ENCODE measurements around the gene UVSSA. TPM values are rescaled to one million over a fixed set of nuclear protein-coding genes. Genes with fewer than 3 reads are reported as not detected.

UVSSA gene
- polyA plus RNA-seq, 6 donors from 2014 or later: 2.0 to 5.6 (median 3.0) TPM

GRCh38 chr4:1402021-1402515 lies 55.1 kb downstream of the UVSSA start:
- H3K36me3 Mint-ChIP-seq: no peaks in the 10 kb centered on the region
- DNase-seq (no peak), ATAC-seq (ENCODE audit: low read depth in 2 of 2) (no peak)
- H3K9me3 Mint-ChIP-seq: peaks cover 0 to 6% (median 0%) of the 10 kb centered on the region in 7 donors
- H3K27ac Mint-ChIP-seq: peak overlapping the region in 1 of 6 donors; percentile 19
- H3K4me1 Mint-ChIP-seq: peaks cover 4 to 6% (median 5%) of the 10 kb centered on the region in 3 donors
- H3K4me3 Mint-ChIP-seq: peak overlapping the region in 2 of 8 donors; percentile 5 to 47
- peaks cover 5 to 51% (median 18%) of the 10 kb centered on the region in 3 donors for H3K27me3 Mint-ChIP-seq

GRCh38 chr4:1402516-1403091 lies 55.6 kb downstream of the UVSSA start:
- DNase-seq (no peak), ATAC-seq (ENCODE audit: low read depth in 2 of 2) (peak in 1 of 2 donors; percentile 16)
- peaks cover 0 to 6% (median 0%) of the 10 kb centered on the region in 7 donors for H3K9me3 Mint-ChIP-seq
- peak overlapping the region in 2 of 6 donors; percentile 47 to 78 for H3K27ac Mint-ChIP-seq
- peaks cover 5 to 56% (median 23%) of the 10 kb centered on the region in 3 donors for H3K27me3 Mint-ChIP-seq
- H3K36me3 Mint-ChIP-seq: no peaks in the 10 kb centered on the region
- H3K4me1 Mint-ChIP-seq: peaks cover 4 to 11% (median 8%) of the 10 kb centered on the region in 3 donors
- H3K4me3 Mint-ChIP-seq: peak overlapping the region in 3 of 8 donors; percentile 24 to 47 (median 35)

GRCh38 chr4:1403177-1403583 lies 56.2 kb downstream of the UVSSA start:
- H3K4me3 Mint-ChIP-seq: no peak overlapping the region
- no peak for DNase-seq
- H3K9me3 Mint-ChIP-seq: peaks cover 0 to 7% (median 0%) of the 10 kb centered on the region in 7 donors
- H3K27ac Mint-ChIP-seq: no peak overlapping the region
- H3K36me3 Mint-ChIP-seq: peaks cover 0 to 3% of the 10 kb centered on the region in 2 donors
- peaks cover 5 to 14% (median 11%) of the 10 kb centered on the region in 3 donors for H3K4me1 Mint-ChIP-seq
- ATAC-seq (ENCODE audit: low read depth in 2 of 2): no peak
- peaks cover 6 to 62% (median 29%) of the 10 kb centered on the region in 3 donors for H3K27me3 Mint-ChIP-seq

- H3K27me3 Mint-ChIP-seq: peaks cover 13 to 64% (median 36%) of the 10 kb centered on the region in 3 donors
- H3K4me1 Mint-ChIP-seq: peaks cover 11 to 20% (median 12%) of the 10 kb centered on the region in 3 donors
- no peak for ATAC-seq (ENCODE audit: low read depth in 2 of 2)
- no peak for DNase-seq
- H3K9me3 Mint-ChIP-seq: peaks cover 0 to 6% (median 3%) of the 10 kb centered on the region in 7 donors
- peaks cover 0 to 10% of the 10 kb centered on the region in 2 donors for H3K36me3 Mint-ChIP-seq
- peak overlapping the region in 7 of 8 donors; percentile 25 to 63 (median 49) for H3K4me3 Mint-ChIP-seq
- H3K27ac Mint-ChIP-seq: peak overlapping the region in 1 of 6 donors; percentile 30
Observed at GRCh38 chr4:1403591-1404572, 56.9 kb downstream of the UVSSA start.

GRCh38 chr4:1404573-1405253 lies 57.7 kb downstream of the UVSSA start:
- DNase-seq (no peak), ATAC-seq (ENCODE audit: low read depth in 2 of 2) (no peak)
- Mint-ChIP-seq H3K4me1 (peaks cover 11 to 20% (median 12%) of the 10 kb centered on the region in 3 donors), H3K9me3 (peaks cover 0 to 6% (median 3%) of the 10 kb centered on the region in 7 donors), H3K4me3 (peak overlapping the region in 4 of 8 donors; percentile 6 to 45 (median 18)), H3K36me3 (peaks cover 0 to 10% of the 10 kb centered on the region in 2 donors), H3K27ac (peak overlapping the region in 4 of 6 donors; percentile 7 to 83 (median 58)), H3K27me3 (peaks cover 18 to 68% (median 44%) of the 10 kb centered on the region in 3 donors)

GRCh38 chr4:1405254-1405635 lies 58.2 kb downstream of the UVSSA start:
- Mint-ChIP-seq H3K36me3 (peaks cover 0 to 10% of the 10 kb centered on the region in 2 donors), H3K27me3 (peaks cover 20 to 67% (median 46%) of the 10 kb centered on the region in 3 donors), H3K9me3 (peaks cover 0 to 6% (median 3%) of the 10 kb centered on the region in 7 donors), H3K27ac (peak overlapping the region in 4 of 6 donors; percentile 39 to 83 (median 80)), H3K4me1 (peaks cover 11 to 20% (median 12%) of the 10 kb centered on the region in 3 donors), H3K4me3 (peak overlapping the region in 7 of 8 donors; percentile 39 to 76 (median 45))
- ATAC-seq (ENCODE audit: low read depth in 2 of 2): no peak
- DNase-seq: no peak

- DNase-seq (no peak), ATAC-seq (ENCODE audit: low read depth in 2 of 2) (no peak)
- Mint-ChIP-seq H3K9me3 (peaks cover 0 to 6% (median 3%) of the 10 kb centered on the region in 7 donors), H3K27me3 (peaks cover 22 to 67% (median 46%) of the 10 kb centered on the region in 3 donors), H3K36me3 (peaks cover 0 to 10% of the 10 kb centered on the region in 2 donors), H3K4me1 (peaks cover 11 to 20% (median 12%) of the 10 kb centered on the region in 3 donors), H3K4me3 (peak overlapping the region in 2 of 8 donors; percentile 45 to 76), H3K27ac (peak overlapping the region in 2 of 6 donors; percentile 77 to 83)
Observed at GRCh38 chr4:1405636-1406393, 58.8 kb downstream of the UVSSA start.

- Mint-ChIP-seq H3K27ac (peak within 1 kb of the TSS in 4 of 6 donors; percentile 11 to 88 (median 80)), H3K36me3 (peaks cover 0 to 10% of the 10 kb centered on the region in 2 donors), H3K9me3 (peaks cover 0 to 6% (median 3%) of the 10 kb centered on the region in 7 donors), H3K4me1 (peaks cover 11 to 20% (median 12%) of the 10 kb centered on the region in 3 donors), H3K27me3 (peaks cover 28 to 72% (median 51%) of the 10 kb centered on the region in 3 donors), H3K4me3 (peak within 1 kb of the TSS; percentile 22 to 76 (median 62))
- no peak for ATAC-seq (ENCODE audit: low read depth in 2 of 2)
- no peak for DNase-seq
Observed at GRCh38 chr4:1406394-1406980, 59.5 kb downstream of the UVSSA start, which contains the start of gene NKX1-1. Gene NKX1-1 (minus strand): TSS chr4:1406442. CDS start chr4:1406442, 0 bp downstream.

GRCh38 chr4:1406981-1407656 lies 60.1 kb downstream of the UVSSA start:
- Mint-ChIP-seq H3K9me3 (peaks cover 0 to 6% (median 3%) of the 10 kb centered on the region in 7 donors), H3K36me3 (peaks cover 0 to 10% of the 10 kb centered on the region in 2 donors), H3K4me3 (peak overlapping the region in 7 of 8 donors; percentile 22 to 69 (median 57)), H3K4me1 (peaks cover 11 to 20% (median 12%) of the 10 kb centered on the region in 3 donors), H3K27me3 (peaks cover 33 to 72% (median 57%) of the 10 kb centered on the region in 3 donors), H3K27ac (peak overlapping the region in 4 of 6 donors; percentile 11 to 88 (median 58))
- ATAC-seq (ENCODE audit: low read depth in 2 of 2) (no peak), DNase-seq (no peak)

GRCh38 chr4:1407657-1408333 lies 60.8 kb downstream of the UVSSA start:
- peaks cover 0 to 6% (median 3%) of the 10 kb centered on the region in 7 donors for H3K9me3 Mint-ChIP-seq
- H3K36me3 Mint-ChIP-seq: peaks cover 0 to 10% of the 10 kb centered on the region in 2 donors
- H3K4me3 Mint-ChIP-seq: peak overlapping the region in 5 of 8 donors; percentile 6 to 80 (median 42)
- ATAC-seq (ENCODE audit: low read depth in 2 of 2) (no peak), DNase-seq (no peak)
- H3K4me1 Mint-ChIP-seq: peaks cover 11 to 20% (median 12%) of the 10 kb centered on the region in 3 donors
- peak overlapping the region in 2 of 6 donors; percentile 88 to 93 for H3K27ac Mint-ChIP-seq
- H3K27me3 Mint-ChIP-seq: peaks cover 34 to 72% (median 63%) of the 10 kb centered on the region in 3 donors

Measured in naive B cell (primary cell).